Endothelial cell of umbilical vein (primary cell): ENCODE data around the gene MAGOHB.

Experiments used
- CTCF ChIP-seq, 2 donors: IDR thresholded peaks; 1 replicate in 1 of 2; 2 replicates in 1 of 2; pipeline ENCODE4 v1.5.1; 2011; ENCODE audit warnings: low read length in 2 of 2, mild to moderate bottlenecking in 2 of 2, moderate library complexity in 2 of 2, control low read depth in 1 of 2, inconsistent platforms in 1 of 2, low read depth in 1 of 2; ENCODE audit not compliant: insufficient read depth in 1 of 2; ENCODE audit errors: extremely low read depth in 1 of 2
- JUN ChIP-seq: IDR thresholded peaks from 2 replicates; pipeline ENCODE4 v1.6.1; 2011; ENCODE audit warnings: borderline replicate concordance, low read depth; ENCODE audit not compliant: insufficient read length, insufficient read depth
- MAX ChIP-seq: IDR thresholded peaks from 2 replicates; pipeline ENCODE4 v1.6.1; 2011; ENCODE audit not compliant: insufficient read depth, insufficient read length
- MYC ChIP-seq: IDR thresholded peaks from one replicate; pipeline ENCODE4 v1.6.1; 2011; ENCODE audit warnings: mild to moderate bottlenecking, low read depth, low read length
- POLR2AphosphoS5 ChIP-seq: IDR thresholded peaks from 2 replicates; pipeline ENCODE4 v1.6.1; 2012; ENCODE audit warnings: low read depth, mild to moderate bottlenecking, control low read depth, low read length, moderate library complexity; ENCODE audit not compliant: insufficient read depth

DNA sequence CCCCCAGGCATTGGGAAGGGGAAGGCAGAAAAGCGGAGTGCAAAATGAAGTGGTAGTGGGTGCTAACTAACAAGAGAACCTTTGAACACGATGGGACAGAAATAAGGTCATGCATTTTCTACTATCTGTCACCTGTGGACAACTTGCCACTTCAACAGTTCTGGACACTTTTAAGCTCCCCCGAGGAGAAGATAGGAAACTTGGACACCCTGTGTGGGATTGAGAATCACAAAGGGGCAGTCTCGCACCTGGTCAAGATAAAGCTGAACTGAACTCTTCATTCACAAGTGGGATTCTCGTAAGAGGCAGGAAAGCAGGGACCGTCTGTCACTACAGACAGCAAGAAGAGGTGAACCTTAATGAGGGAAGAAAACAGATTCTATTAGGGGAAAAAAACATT, 56.1 kb downstream of the MAGOHB start:
- TF ChIP-seq JUN (no peak), POLR2AphosphoS5 (no peak), CTCF (IDR thresholded peaks at IDR 0.05; ENCODE audit: extremely low read depth in 1 of 2, insufficient read depth in 1 of 2, low read depth in 1 of 2, low read length in 2 of 2) (no peak), MYC (no peak), MAX (no peak)
